GM23248 (cell line): ENCODE results near the gene ARFIP1. TPM values are rescaled to one million over a fixed set of nuclear protein-coding genes. Genes with fewer than 3 reads are reported as not detected.

Source experiments
- DNase-seq: peaks from one replicate; pipeline ENCODE4 v3.0.0-alpha.2; 2015
- H2AFZ ChIP-seq: fragments of 200-600 bp; sonication (generic); 2 replicates; pipeline ENCODE4 v1.6.1; 2016; ENCODE audit warnings: antibody characterized with exemption
- H3F3A ChIP-seq: fragments of 200-600 bp; sonication (generic); 2 replicates; pipeline ENCODE4 v1.6.1; 2016; ENCODE audit warnings: mild to moderate bottlenecking, antibody characterized with exemption, mixed run types; ENCODE audit not compliant: insufficient read depth
- H3K27ac ChIP-seq: fragments of 200-600 bp; sonication (generic); 2 replicates; pipeline ENCODE4 v1.5.1; 2016; ENCODE audit warnings: mild to moderate bottlenecking
- H3K27me3 ChIP-seq: fragments of 200-600 bp; sonication (generic); replicated peaks from 2 replicates; pipeline ENCODE4 v1.6.1; 2016; ENCODE audit warnings: mild to moderate bottlenecking; ENCODE audit not compliant: insufficient read depth
- H3K36me3 ChIP-seq: fragments of 200-600 bp; sonication (generic); 2 replicates; pipeline ENCODE4 v1.6.1; 2016; ENCODE audit warnings: low read depth, mild to moderate bottlenecking
- H3K4me1 ChIP-seq: fragments of 200-600 bp; sonication (generic); 2 replicates; pipeline ENCODE4 v1.6.1; 2016; ENCODE audit warnings: mild to moderate bottlenecking; ENCODE audit not compliant: insufficient read depth
- H3K4me2 ChIP-seq: fragments of 200-600 bp; sonication (generic); one replicate; pipeline ENCODE4 v1.6.1; 2016; ENCODE audit warnings: mild to moderate bottlenecking; ENCODE audit not compliant: unreplicated experiment
- H3K4me3 ChIP-seq: fragments of 200-600 bp; sonication (generic); 2 replicates; pipeline ENCODE4 v1.5.1; 2016; ENCODE audit warnings: mild to moderate bottlenecking
- H3K79me2 ChIP-seq: fragments of 200-600 bp; sonication (generic); 2 replicates; pipeline ENCODE4 v1.6.1; 2016; ENCODE audit warnings: mild to moderate bottlenecking; ENCODE audit not compliant: insufficient read depth
- H3K9ac ChIP-seq: fragments of 200-600 bp; sonication (generic); 2 replicates; pipeline ENCODE4 v1.6.1; 2016; ENCODE audit warnings: mild to moderate bottlenecking
- H3K9me2 ChIP-seq: fragments of 200-600 bp; sonication (generic); 2 replicates; pipeline ENCODE4 v1.6.1; 2016; ENCODE audit warnings: mixed run types, mild to moderate bottlenecking, moderate library complexity; ENCODE audit not compliant: insufficient read depth
- H3K9me3 ChIP-seq: fragments of 200-600 bp; sonication (generic); one replicate; pipeline ENCODE4 v1.6.1; 2017; ENCODE audit warnings: low read depth
- H4K20me1 ChIP-seq: fragments of 200-600 bp; sonication (generic); 2 replicates; pipeline ENCODE4 v1.6.0; 2016; ENCODE audit not compliant: insufficient read depth
- EZH2 ChIP-seq: fragments of 200-600 bp; sonication (generic); IDR thresholded peaks from 2 replicates; pipeline ENCODE4 v1.6.1; 2018; ENCODE audit warnings: antibody characterized with exemption, mild to moderate bottlenecking; ENCODE audit not compliant: insufficient read depth, poor library complexity, severe bottlenecking
- EZH2phosphoT487 ChIP-seq: fragments of 200-600 bp; sonication (generic); IDR thresholded peaks from 2 replicates; pipeline ENCODE4 v1.6.1; 2018; ENCODE audit warnings: antibody characterized with exemption, moderate library complexity, mild to moderate bottlenecking, low read depth; ENCODE audit not compliant: insufficient read depth
- WGBS, 2 experiments: methylation state at CpG; one replicate each; pipeline ENCODE4 v1.1.6; 2015 to 2017; ENCODE audit warnings: low lambda C conversion rate in 2 of 2, low coverage in 1 of 2; ENCODE audit errors: missing lambda C conversion rate in 2 of 2; 5-methylcytosine and 5-hydroxymethylcytosine counted together
- in situ Hi-C: fragments of 300-500 bp; cut with MboI; formaldehyde crosslinking; loops from 2 replicates; pipeline ENCODE4 v1.15.0; 2020
- polyA plus RNA-seq: library from polyadenylated mRNA; unstranded; fragments of >200 nt; fragmentation: Nextera tagmentation; extraction: Ambion mirVana; gene quantifications from 2 replicates; pipeline ENCODE4 v1.2.1, GENCODE V29; 2016
- total RNA-seq: library from RNA; depleted of rRNA; stranded (reverse); fragments of >200 nt; shearing (Covaris generic); gene quantifications from 2 replicates; pipeline ENCODE4 v1.2.3, GENCODE V29; 2014

Gene ARFIP1
- total and polyA plus RNA-seq, 2 experiments from 2014 or later = 40.7 to 61.4 TPM

DNA sequence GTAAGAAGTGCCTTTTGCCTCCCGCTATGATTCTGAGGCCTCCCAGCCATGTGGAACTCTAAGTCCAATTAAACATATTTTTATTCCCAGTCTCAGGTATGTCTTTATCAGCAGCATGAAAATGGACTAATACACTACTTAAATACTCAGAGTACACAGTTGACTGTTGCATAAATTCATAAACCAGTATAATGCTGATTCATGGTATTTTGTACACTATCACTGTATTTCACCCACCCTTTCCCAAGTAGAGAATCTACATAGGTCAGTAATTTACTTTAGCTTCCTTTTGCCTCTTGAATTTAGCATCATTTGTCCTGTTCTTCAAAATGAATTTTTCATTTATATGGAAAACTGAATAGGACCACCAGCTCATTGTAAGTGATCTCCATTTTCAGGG is 98.1 kb downstream of the ARFIP1 start:
- Histone ChIP-seq H3F3A (no peaks in the 10 kb centered on the region), H3K9me3 (no peaks in the 10 kb centered on the region), H4K20me1 (no peaks in the 10 kb centered on the region), H3K27ac (no peak overlapping the region), H3K4me3 (no peak overlapping the region), H3K36me3 (peaks cover 24% of the 10 kb centered on the region; the same call in 1 of the 2 replicates), H2AFZ (no peak overlapping the region), H3K4me2 (no peak overlapping the region), H3K27me3 (no peaks in the 10 kb centered on the region), H3K79me2 (no peaks in the 10 kb centered on the region), H3K9me2 (no peaks in the 10 kb centered on the region), H3K9ac (no peak overlapping the region), H3K4me1 (no peaks in the 10 kb centered on the region)
- no peak for DNase-seq
- TF ChIP-seq EZH2phosphoT487 (no peak), EZH2 (no peak)
- 96 to 100% methylated on average over 1 of the region's 1 CpG for WGBS, 2 experiments
- in situ Hi-C loops = no loop called here

DNA sequence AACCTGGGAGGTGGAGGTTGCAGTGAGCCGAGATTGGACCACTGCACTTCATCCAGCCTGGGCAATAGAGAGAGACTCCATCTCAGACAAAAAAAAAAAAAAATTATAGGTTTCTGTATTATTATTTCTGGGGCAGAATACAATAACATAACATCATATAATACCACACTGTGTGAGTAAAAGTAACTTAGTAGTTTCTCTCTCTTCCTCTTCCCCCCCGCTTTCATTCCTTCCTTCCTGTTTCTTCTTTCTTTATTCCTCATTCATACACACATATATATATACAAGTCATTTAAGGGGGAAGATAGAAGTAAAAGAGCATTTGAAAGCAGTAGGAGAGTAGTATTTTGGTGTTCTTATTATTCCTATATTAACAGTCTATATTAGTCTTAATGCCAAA is 100.5 kb downstream of the ARFIP1 start:
- Histone ChIP-seq H3K36me3 (peaks cover 20% of the 10 kb centered on the region), H3K4me3 (no peak overlapping the region), H3K27me3 (no peaks in the 10 kb centered on the region), H3K4me1 (no peaks in the 10 kb centered on the region), H2AFZ (no peak overlapping the region), H3K27ac (no peak overlapping the region), H3K79me2 (no peaks in the 10 kb centered on the region), H3K9ac (no peak overlapping the region), H3K4me2 (no peak overlapping the region), H3F3A (no peaks in the 10 kb centered on the region), H3K9me2 (no peaks in the 10 kb centered on the region), H4K20me1 (no peaks in the 10 kb centered on the region), H3K9me3 (no peaks in the 10 kb centered on the region)
- in situ Hi-C loops = no loop called here
- no peak for DNase-seq
- 89 to 100% methylated on average over 2 of the region's 2 CpGs for WGBS, 2 experiments
- TF ChIP-seq EZH2phosphoT487 = no peak
- TF ChIP-seq EZH2 = no peak

DNA sequence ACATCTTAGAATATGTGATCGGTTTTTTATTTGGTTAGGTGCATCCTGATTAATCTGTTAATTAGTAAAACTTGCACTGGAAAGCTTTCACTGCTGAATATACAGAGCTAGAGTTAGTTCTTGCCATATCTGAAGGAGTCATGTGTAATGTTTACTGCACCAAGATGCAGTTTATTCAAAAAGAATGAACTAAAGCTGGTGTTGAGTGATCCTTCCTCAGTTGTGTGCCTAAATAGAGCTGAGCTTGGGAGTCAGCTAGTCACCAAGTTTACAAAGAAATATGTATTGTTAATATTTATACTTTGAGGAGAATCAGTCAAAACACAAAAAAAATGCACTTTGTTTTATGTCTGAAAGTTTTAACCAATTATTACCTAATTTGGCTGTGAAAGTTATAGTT is 102.2 kb downstream of the ARFIP1 start:
- no peaks in the 10 kb centered on the region for H3K9me2 ChIP-seq
- no peaks in the 10 kb centered on the region for H3F3A ChIP-seq
- no peak overlapping the region for H3K27ac ChIP-seq
- H3K9ac ChIP-seq = no peak overlapping the region
- no peak overlapping the region for H2AFZ ChIP-seq
- in situ Hi-C loops = no loop called here
- TF ChIP-seq EZH2 (no peak), EZH2phosphoT487 (no peak)
- H3K9me3 ChIP-seq = no peaks in the 10 kb centered on the region
- peaks cover 20% of the 10 kb centered on the region for H3K36me3 ChIP-seq
- H3K4me3 ChIP-seq = no peak overlapping the region
- H3K4me2 ChIP-seq = no peak overlapping the region
- no peaks in the 10 kb centered on the region for H3K27me3 ChIP-seq
- 90 to 100% methylated on average over 1 of the region's 1 CpG for WGBS, 2 experiments
- H3K79me2 ChIP-seq = no peaks in the 10 kb centered on the region
- no peaks in the 10 kb centered on the region for H3K4me1 ChIP-seq
- H4K20me1 ChIP-seq = no peaks in the 10 kb centered on the region
- no peak for DNase-seq

DNA sequence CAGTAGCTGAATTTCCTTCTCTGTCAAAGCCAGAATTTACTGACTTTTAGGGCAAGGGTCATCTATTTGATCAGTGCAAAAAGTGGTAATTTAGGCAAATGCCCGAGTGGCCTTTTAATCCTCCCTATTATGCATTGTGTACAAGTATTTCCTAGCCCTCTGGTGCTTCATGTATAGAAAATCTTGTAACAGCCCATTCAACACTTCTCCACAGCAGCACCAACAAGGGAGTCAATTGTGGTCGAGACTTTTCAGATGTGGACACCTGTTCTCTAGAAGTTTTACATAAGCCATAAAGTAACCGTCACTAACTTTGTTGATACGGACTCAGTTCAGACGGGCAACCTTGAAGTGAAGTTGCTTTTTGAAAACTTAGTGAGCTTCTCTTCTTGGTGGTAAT is 105.4 kb downstream of the ARFIP1 start:
- H3K27me3 ChIP-seq = no peaks in the 10 kb centered on the region
- 95 to 96% methylated on average over 5 of the region's 5 CpGs for WGBS, 2 experiments
- H2AFZ ChIP-seq = no peak overlapping the region
- H3K9me2 ChIP-seq = no peaks in the 10 kb centered on the region
- no peaks in the 10 kb centered on the region for H3F3A ChIP-seq
- H4K20me1 ChIP-seq = no peaks in the 10 kb centered on the region
- no peak for TF ChIP-seq EZH2phosphoT487
- no peak for TF ChIP-seq EZH2
- no peak overlapping the region for H3K27ac ChIP-seq
- no peak overlapping the region for H3K4me2 ChIP-seq
- in situ Hi-C loops = no loop called here
- no peak for DNase-seq
- no peak overlapping the region for H3K9ac ChIP-seq
- no peak overlapping the region for H3K4me3 ChIP-seq
- no peaks in the 10 kb centered on the region for H3K9me3 ChIP-seq
- no peaks in the 10 kb centered on the region for H3K4me1 ChIP-seq
- peaks cover 18% of the 10 kb centered on the region for H3K36me3 ChIP-seq
- H3K79me2 ChIP-seq = no peaks in the 10 kb centered on the region

DNA sequence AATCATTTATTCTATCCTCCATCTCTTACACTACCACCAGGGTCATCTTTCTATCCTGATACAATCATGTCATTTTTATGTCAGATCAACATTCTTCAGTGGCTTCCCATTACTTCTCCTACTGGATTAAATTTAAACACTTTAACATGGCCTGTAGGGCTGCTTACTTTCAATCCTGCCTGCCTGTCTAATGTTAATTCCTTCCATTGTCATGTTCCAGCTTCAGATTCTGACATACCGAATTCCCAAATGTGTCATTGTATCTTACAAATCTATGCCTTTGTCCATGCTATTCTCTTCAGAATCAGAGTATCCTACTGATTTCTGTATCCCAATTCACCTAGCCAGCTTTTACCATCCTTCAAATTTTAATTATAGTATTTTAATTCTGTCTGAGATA is 106.4 kb downstream of the ARFIP1 start:
- WGBS, 2 experiments = 74 to 77% methylated on average over 1 of the region's 1 CpG
- H2AFZ ChIP-seq = no peak overlapping the region
- in situ Hi-C loops = no loop called here
- no peak overlapping the region for H3K4me2 ChIP-seq
- no peak for DNase-seq
- H3K27me3 ChIP-seq = no peaks in the 10 kb centered on the region
- H3F3A ChIP-seq = no peaks in the 10 kb centered on the region
- no peaks in the 10 kb centered on the region for H4K20me1 ChIP-seq
- no peak overlapping the region for H3K4me3 ChIP-seq
- H3K79me2 ChIP-seq = no peaks in the 10 kb centered on the region
- no peaks in the 10 kb centered on the region for H3K9me2 ChIP-seq
- no peak overlapping the region for H3K9ac ChIP-seq
- H3K9me3 ChIP-seq = no peaks in the 10 kb centered on the region
- peaks cover 18% of the 10 kb centered on the region for H3K36me3 ChIP-seq
- no peak overlapping the region for H3K27ac ChIP-seq
- no peaks in the 10 kb centered on the region for H3K4me1 ChIP-seq
- no peak for TF ChIP-seq EZH2
- no peak for TF ChIP-seq EZH2phosphoT487
